Uterus (tissue), 4 donors: ENCODE results near the gene EIF2B4. TPM values are rescaled to one million over a fixed set of nuclear protein-coding genes. Genes with fewer than 3 reads are reported as not detected.

ENCODE experiments used
- DNase-seq, 2 donors: peaks; one replicate each; pipeline ENCODE4 v3.0.0-alpha.2; 2019 to 2020
- H3K27ac ChIP-seq, 2 donors: fragments of 200-600 bp; sonication (generic); 1 replicate in 1 of 2; 2 replicates in 1 of 2; pipeline ENCODE4 v1.5.1; 2016 to 2018
- H3K27me3 ChIP-seq, 2 donors: fragments of 200-600 bp; sonication (generic); one replicate each; pipeline ENCODE4 v1.5.1; 2018 to 2019; ENCODE audit warnings: control low read depth in 1 of 2
- H3K36me3 ChIP-seq, 2 donors: fragments of 200-600 bp; sonication (generic); one replicate each; pipeline ENCODE4 v1.5.1; 2019; ENCODE audit warnings: control low read depth in 1 of 2
- H3K4me1 ChIP-seq, 2 donors: fragments of 200-600 bp; sonication (generic); one replicate each; pipeline ENCODE4 v1.5.1; 2018 to 2019; ENCODE audit warnings: control low read depth in 1 of 2
- H3K4me3 ChIP-seq, 2 donors: fragments of 200-600 bp; sonication (generic); 1 replicate in 1 of 2; 2 replicates in 1 of 2; pipeline ENCODE4 v1.5.1; 2018 to 2019; ENCODE audit warnings: mild to moderate bottlenecking in 1 of 2
- H3K9me3 ChIP-seq, 2 donors: fragments of 200-600 bp; sonication (generic); one replicate each; pipeline ENCODE4 v1.5.1; 2019; ENCODE audit warnings: control low read depth in 1 of 2
- CTCF ChIP-seq, 4 experiments: fragments of 200-600 bp in 2 of 4; fragments of 450-650 bp in 2 of 4; sonication (generic) in 2 of 4; IDR thresholded peaks; one replicate each; pipeline ENCODE4 v1.5.1; 2016 to 2019; ENCODE audit warnings: antibody characterized with exemption in 4 of 4, mild to moderate bottlenecking in 2 of 4, moderate library complexity in 1 of 4
- POLR2A ChIP-seq, 2 donors: fragments of 450-650 bp; IDR thresholded peaks; one replicate each; pipeline ENCODE4 v1.6.1; 2016; ENCODE audit warnings: antibody characterized with exemption in 2 of 2, mild to moderate bottlenecking in 1 of 2, moderate library complexity in 1 of 2
- intact Hi-C: fragments of 100-400 bp; cut with DNase I; formaldehyde crosslinking; loops from one replicate; pipeline ENCODE4 v1.15.1; 2023; ENCODE audit warnings: low total_unique reads
- total RNA-seq, 4 donors: library from RNA; depleted of rRNA in 3 of 4; stranded (reverse); fragments of >200 nt in 3 of 4; gene quantifications; one replicate each; pipeline versions ENCODE4 v1.1.0 to v1.2.4, GENCODE V29; 2014 to 2023
- donor health status: DM: yes; HTN: yes; CAD: no.

EIF2B4 gene
- total RNA-seq, 4 donors from 2014 or later = 7.9 to 51.7 (median 13.8) TPM

- Histone ChIP-seq H3K27me3 (no peaks in the 10 kb centered on the region), H3K4me1 (no peaks in the 10 kb centered on the region), H3K9me3 (no peaks in the 10 kb centered on the region), H3K4me3 (no peak overlapping the region), H3K27ac (no peak overlapping the region), H3K36me3 (no peaks in the 10 kb centered on the region)
- DNase-seq = no peak
- no peak for TF ChIP-seq CTCF (IDR thresholded peaks at IDR 0.05)
- no peak for TF ChIP-seq POLR2A (IDR thresholded peaks at IDR 0.05)
- intact Hi-C loops = no loop called here
Observed at GRCh38 chr2:27393225-27393624, 23.1 kb upstream of the EIF2B4 start.

GRCh38 chr2:27390822-27391679 lies 20.9 kb upstream of the EIF2B4 start:
- Histone ChIP-seq H3K27ac (no peak overlapping the region), H3K27me3 (no peaks in the 10 kb centered on the region), H3K4me3 (no peak overlapping the region), H3K36me3 (no peaks in the 10 kb centered on the region), H3K4me1 (no peaks in the 10 kb centered on the region), H3K9me3 (no peaks in the 10 kb centered on the region)
- DNase-seq = no peak
- intact Hi-C loops = no loop called here
- no peak for TF ChIP-seq POLR2A (IDR thresholded peaks at IDR 0.05)
- TF ChIP-seq CTCF (IDR thresholded peaks at IDR 0.05) = no peak

- Histone ChIP-seq H3K36me3 (no peaks in the 10 kb centered on the region), H3K27me3 (no peaks in the 10 kb centered on the region), H3K4me3 (no peak overlapping the region), H3K9me3 (no peaks in the 10 kb centered on the region), H3K4me1 (no peaks in the 10 kb centered on the region), H3K27ac (peak overlapping the region in 1 of 2 donors; percentile 82)
- DNase-seq = no peak
- TF ChIP-seq POLR2A (IDR thresholded peaks at IDR 0.05) (no peak), CTCF (IDR thresholded peaks at IDR 0.05) (no peak)
- intact Hi-C loops = no loop called here
Observed at GRCh38 chr2:27381577-27382181, 11.5 kb upstream of the EIF2B4 start.

- Histone ChIP-seq H3K4me1 (no peaks in the 10 kb centered on the region), H3K27me3 (no peaks in the 10 kb centered on the region), H3K27ac (peak within 1 kb of the TSS; percentile 82 to 90), H3K9me3 (no peaks in the 10 kb centered on the region), H3K36me3 (no peaks in the 10 kb centered on the region), H3K4me3 (peak within 1 kb of the TSS; percentile 55 to 71)
- peak; percentile 94 to 96 for DNase-seq
- intact Hi-C loops = no loop called here
- TF ChIP-seq POLR2A (IDR thresholded peaks at IDR 0.05) = peak; percentile 22 to 61
- peak in 1 of 4 experiments; percentile 8 for TF ChIP-seq CTCF (IDR thresholded peaks at IDR 0.05)
Observed at GRCh38 chr2:27380626-27381545, 10.7 kb upstream of the EIF2B4 start, which contains the start of gene ZNF513. ZNF513 (minus strand) TSS chr2:27380734; CDS start chr2:27380526, 208 bp downstream.
